B cell (primary cell): Measurements from ENCODE around the gene NLRX1. TPM values are rescaled to one million over a fixed set of nuclear protein-coding genes. Genes with fewer than 3 reads are reported as not detected.

Source experiments
- ATAC-seq: fragments of 200-7000 bp; cut with Tn5 transposase; one replicate; pipeline ENCODE4 v1.10.0; 2021; ENCODE audit warnings: low read depth, mild to moderate bottlenecking, moderate number of reproducible peaks, moderate library complexity
- CTCF ChIA-PET: fragments of 350-600 bp; sonication (Branson Sonifier 250); formaldehyde crosslinking; loops from one replicate; lab custom pipeline; 2021; ENCODE audit warnings: antibody characterized with exemption, inconsistent platforms; lab: Charles Lee
- POLR2A ChIA-PET: fragments of 350-600 bp; sonication (Branson Sonifier 250); formaldehyde crosslinking; loops from one replicate; lab custom pipeline; 2021; ENCODE audit warnings: antibody characterized with exemption; lab: Charles Lee
- DNase-seq: peaks from one replicate; pipeline ENCODE4 v3.0.0; 2013
- H2AFZ ChIP-seq: 2 replicates; pipeline ENCODE4 v1.6.1; 2012; ENCODE audit warnings: mild to moderate bottlenecking, low read depth, low read length; ENCODE audit not compliant: insufficient read depth, poor library complexity, severe bottlenecking
- H3K27ac ChIP-seq, 2 donors: 1 replicate in 1 of 2; 2 replicates in 1 of 2; pipeline ENCODE4 v1.5.1; 2012 to 2013; ENCODE audit warnings: low read length in 2 of 2, mild to moderate bottlenecking in 2 of 2, moderate library complexity in 1 of 2
- H3K27me3 ChIP-seq, 4 experiments: fragments of 200-600 bp in 1 of 4; sonication (generic) in 1 of 4; replicated peaks in 1 of 4; 1 replicate in 2 of 4; 2 replicates in 2 of 4; pipeline versions ENCODE4 v1.6.1 to v1.7.0; 2013 to 2016; ENCODE audit warnings: low read length in 3 of 4, mild to moderate bottlenecking in 2 of 4, mixed read lengths in 1 of 4, moderate library complexity in 1 of 4; ENCODE audit not compliant: insufficient read depth in 4 of 4, control insufficient read depth in 3 of 4; ENCODE audit errors: control extremely low read depth in 1 of 4
- H3K36me3 ChIP-seq, 2 experiments: replicated peaks in 1 of 2; 1 replicate in 1 of 2; 2 replicates in 1 of 2; pipeline versions ENCODE4 v1.6.1 to v1.7.1; 2013; ENCODE audit warnings: low read length in 1 of 2; ENCODE audit not compliant: insufficient read depth in 2 of 2, control insufficient read depth in 1 of 2; ENCODE audit errors: control extremely low read depth in 1 of 2, extremely low read depth in 1 of 2
- H3K4me1 ChIP-seq, 2 donors: fragments of 200-600 bp in 1 of 2; sonication (generic) in 1 of 2; 1 replicate in 1 of 2; 2 replicates in 1 of 2; pipeline versions ENCODE4 v1.5.1 to v1.6.1; 2013 to 2017; ENCODE audit warnings: low read length in 2 of 2; ENCODE audit not compliant: control insufficient read depth in 2 of 2, insufficient read depth in 2 of 2
- H3K4me2 ChIP-seq: replicated peaks from 2 replicates; pipeline ENCODE3; 2012; ENCODE audit warnings: mild to moderate bottlenecking, low read depth, low read length; ENCODE audit not compliant: poor library complexity, severe bottlenecking
- H3K4me3 ChIP-seq, 5 experiments: fragments of 200-600 bp in 1 of 5; sonication (generic) in 1 of 5; 1 replicate in 3 of 5; 2 replicates in 2 of 5; pipeline versions ENCODE4 v1.5.1 to v1.7.0; 2011 to 2016; ENCODE audit warnings: low read length in 4 of 5, mild to moderate bottlenecking in 4 of 5, low read depth in 2 of 5, control low read depth in 1 of 5, moderate library complexity in 1 of 5; ENCODE audit not compliant: insufficient read depth in 1 of 5; ENCODE audit errors: control extremely low read depth in 1 of 5, extremely low read depth in 1 of 5
- H3K79me2 ChIP-seq: fragments of 200-600 bp; sonication (generic); one replicate; pipeline ENCODE4 v1.6.0; 2016; ENCODE audit warnings: low read length; ENCODE audit not compliant: control insufficient read depth, insufficient read depth
- H3K9ac ChIP-seq: fragments of 200-600 bp; sonication (generic); 2 replicates; pipeline ENCODE4 v1.6.1; 2017; ENCODE audit warnings: mild to moderate bottlenecking, low read length, moderate library complexity
- H3K9me3 ChIP-seq, 3 donors: one replicate each; pipeline versions ENCODE4 v1.6.1 to v1.7.1; 2013; ENCODE audit warnings: low read length in 2 of 3; ENCODE audit not compliant: control insufficient read depth in 2 of 3, insufficient read depth in 1 of 3; ENCODE audit errors: control extremely low read depth in 1 of 3
- H4K20me1 ChIP-seq: 2 replicates; pipeline ENCODE4 v1.6.0; 2012; ENCODE audit warnings: mild to moderate bottlenecking, low read length; ENCODE audit not compliant: insufficient read depth, control insufficient read depth, poor library complexity, severe bottlenecking
- H3K27ac Mint-ChIP-seq: one replicate; pipeline ENCODE4 v1.8.0; 2021; ENCODE audit warnings: mixed read lengths
- H3K27me3 Mint-ChIP-seq: one replicate; pipeline ENCODE4 v1.8.0; 2021; ENCODE audit warnings: mixed read lengths
- H3K4me1 Mint-ChIP-seq: one replicate; pipeline ENCODE4 v1.8.0; 2021; ENCODE audit warnings: mixed read lengths
- H3K4me3 Mint-ChIP-seq: one replicate; pipeline ENCODE4 v1.8.0; 2021; ENCODE audit warnings: mixed read lengths
- H3K9me3 Mint-ChIP-seq: one replicate; pipeline ENCODE4 v1.8.0; 2022; ENCODE audit warnings: mixed read lengths; ENCODE audit not compliant: insufficient read depth
- CTCF ChIP-seq: fragments of 200-600 bp; IDR thresholded peaks from one replicate; pipeline ENCODE4 v1.8.0; 2022; ENCODE audit warnings: antibody characterized with exemption, mild to moderate bottlenecking
- EZH2 ChIP-seq: IDR thresholded peaks from 2 replicates; pipeline ENCODE4 v1.6.1; 2012; ENCODE audit warnings: borderline replicate concordance, low read depth, mild to moderate bottlenecking, moderate library complexity, low read length; ENCODE audit not compliant: insufficient read depth, poor library complexity, severe bottlenecking
- WGBS: methylation state at CpG from one replicate; pipeline ENCODE4 v1.1.5; 2013; ENCODE audit warnings: missing lambda C conversion rate; ENCODE audit not compliant: insufficient coverage; 5-methylcytosine and 5-hydroxymethylcytosine counted together
- intact Hi-C: fragments of 100-400 bp; cut with micrococcal nuclease; formaldehyde crosslinking; loops from one replicate; pipeline ENCODE4 v1.10.0; 2022
- polyA plus RNA-seq: library from polyadenylated mRNA; depleted of rRNA; stranded (reverse); fragments of >200 nt; gene quantifications from 2 replicates; pipeline ENCODE4 v1.2.3, GENCODE V29; 2012
- total RNA-seq, 2 donors: library from RNA; stranded (reverse); fragments of 120-200 nt in 1 of 2; gene quantifications; 1 replicate in 1 of 2; 2 replicates in 1 of 2; pipeline versions ENCODE4 v1.2.3 to v1.2.4, GENCODE V29; 2013 to 2022

NLRX1 gene
- total and polyA plus RNA-seq, 2 donors (not counting 1 experiment from before 2014, with no cell fraction given): 6.3 to 10.4 TPM

- intact Hi-C loops: no loop called here
- Histone ChIP-seq H3K36me3 (no peaks in the 10 kb centered on the region), H3K27me3 (peaks cover 0 to 59% (median 31%) of the 10 kb centered on the region in 4 experiments), H3K4me1 (peaks cover 13 to 23% of the 10 kb centered on the region in 2 donors), H2AFZ (no peak overlapping the region), H3K79me2 (no peaks in the 10 kb centered on the region), H3K9ac (no peak overlapping the region), H4K20me1 (no peaks in the 10 kb centered on the region), H3K27ac (no peak overlapping the region), H3K4me2 (no peak overlapping the region), H3K9me3 (peaks cover 0 to 4% (median 0%) of the 10 kb centered on the region in 3 donors), H3K4me3 (no peak overlapping the region)
- Mint-ChIP-seq H3K9me3 (no peaks in the 10 kb centered on the region), H3K4me1 (peaks cover 18% of the 10 kb centered on the region), H3K27me3 (peaks cover 64% of the 10 kb centered on the region), H3K4me3 (peak overlapping the region; percentile 85), H3K27ac (no peak overlapping the region)
- ChIA-PET CTCF (interaction anchor here (1.2 to 1.8 kb wide), 2 partner anchors 21 to 176 kb away, joined by 4 to 5 read pairs; partner anchors contain the start of gene NLRX1), POLR2A (no interaction called here)
- DNase-seq: no peak
- no peak for ATAC-seq
- WGBS: 47% methylated on average over 3 of the region's 6 CpGs
- TF ChIP-seq EZH2 (no peak), CTCF (no peak)
These were observed 20.8 kb upstream of the NLRX1 start for GRCh38 chr11:119147604-119148333.

GRCh38 chr11:119148720-119149017, 19.9 kb upstream of the NLRX1 start:
- POLR2A ChIA-PET: interaction anchor here (0.6 kb wide), 1 partner anchor 46 kb away, joined by 3 read pairs; no protein-coding TSS in a partner anchor

More at GRCh38 chr11:119148720-119149017, 19.9 kb upstream of the NLRX1 start:
- Mint-ChIP-seq H3K9me3 (no peaks in the 10 kb centered on the region), H3K27me3 (peaks cover 67% of the 10 kb centered on the region), H3K4me3 (peak overlapping the region; percentile 85), H3K27ac (no peak overlapping the region), H3K4me1 (peaks cover 18% of the 10 kb centered on the region)
- TF ChIP-seq EZH2 (no peak), CTCF (no peak)
- no peaks in the 10 kb centered on the region for H3K36me3 ChIP-seq
- peak overlapping the region; percentile 62 for H3K9ac ChIP-seq
- H3K4me2 ChIP-seq: peak overlapping the region; percentile 99
- H3K4me1 ChIP-seq: peaks cover 13 to 23% of the 10 kb centered on the region in 2 donors
- WGBS: 3% methylated on average over 15 of the region's 16 CpGs
- H3K27ac ChIP-seq: no peak overlapping the region
- intact Hi-C loops: no loop called here
- H3K27me3 ChIP-seq: peaks cover 0 to 62% (median 32%) of the 10 kb centered on the region in 4 experiments
- ATAC-seq (no peak), DNase-seq (no peak)
- peak overlapping the region; percentile 89 for H2AFZ ChIP-seq
- CTCF ChIA-PET: interaction anchor here (0.6 to 1.2 kb wide), 2 partner anchors 20 to 127 kb away, joined by 3 to 5 read pairs; no protein-coding TSS in a partner anchor
- H3K4me3 ChIP-seq: peak overlapping the region in 4 of 5 experiments; percentile 47 to 64 (median 52)
- H3K79me2 ChIP-seq: no peaks in the 10 kb centered on the region
- H3K9me3 ChIP-seq: peaks cover 0 to 4% (median 0%) of the 10 kb centered on the region in 3 donors
- H4K20me1 ChIP-seq: no peaks in the 10 kb centered on the region
